Endothelial cell of umbilical vein (primary cell): Measurements from ENCODE around the gene OPA3. TPM values are rescaled to one million over a fixed set of nuclear protein-coding genes. Genes with fewer than 3 reads are reported as not detected.
"Not testable (repeated sequence)": the region's sequence is repeated elsewhere in the genome, so short reads cannot be mapped to it uniquely, and the experiment has no call there.

Experiments
- BruUV-seq: library from RNA; stranded (reverse); fragments of 400-500 nt; replicated peaks from 2 replicates; lab custom pipeline; 2021; lab: Mats Ljungman, UMichigan
- CTCF ChIA-PET: fragments of 300-600, 350-600 bp; sonication (Branson Sonifier 250); formaldehyde crosslinking; loops from one replicate; lab custom pipeline; 2021; ENCODE audit warnings: antibody characterized with exemption, inconsistent platforms; lab: Charles Lee
- POLR2A ChIA-PET: fragments of 300-600, 350-600 bp; sonication (Branson Sonifier 250); formaldehyde crosslinking; loops from one replicate; lab custom pipeline; 2021; ENCODE audit warnings: antibody characterized with exemption, inconsistent platforms; lab: Charles Lee
- DNase-seq: peaks from one replicate; pipeline ENCODE4 v3.0.0-alpha.2; 2011; ENCODE audit warnings: low read depth, low spot score
- FAIRE-seq: peaks from 2 replicates; lab custom pipeline; 2011; peaks lifted over from hg19 to GRCh38; lab: Jason Lieb, UNC
- H2AFZ ChIP-seq: 2 replicates; pipeline ENCODE4 v1.6.0; 2012; ENCODE audit warnings: low read depth, low read length, control low read depth, inconsistent platforms
- H3K27ac ChIP-seq: 2 replicates; pipeline ENCODE4 v1.5.1; 2011; ENCODE audit warnings: low read depth, mild to moderate bottlenecking, control low read depth, low read length, moderate library complexity; ENCODE audit not compliant: insufficient read depth
- H3K27me3 ChIP-seq, 2 experiments: 2 replicates each; pipeline versions ENCODE4 v1.6.0 to v1.6.1; 2011; ENCODE audit warnings: low read length in 2 of 2, mixed read lengths in 1 of 2; ENCODE audit not compliant: control insufficient read depth in 2 of 2, insufficient read depth in 2 of 2
- H3K36me3 ChIP-seq, 2 experiments: 2 replicates in 1 of 2; 3 replicates in 1 of 2; pipeline ENCODE4 v1.5.1; 2011; ENCODE audit warnings: low read length in 2 of 2, mild to moderate bottlenecking in 1 of 2, moderate library complexity in 1 of 2; ENCODE audit not compliant: control insufficient read depth in 2 of 2, insufficient read depth in 2 of 2; ENCODE audit errors: extremely low read depth in 1 of 2
- H3K4me1 ChIP-seq: 3 replicates; pipeline ENCODE4 v1.5.1; 2011; ENCODE audit warnings: mild to moderate bottlenecking, low read length; ENCODE audit not compliant: control insufficient read depth, insufficient read depth; ENCODE audit errors: extremely low read depth
- H3K4me2 ChIP-seq: 2 replicates; pipeline ENCODE4 v1.6.1; 2011; ENCODE audit warnings: low read length, control low read depth, mixed read lengths; ENCODE audit not compliant: insufficient read depth
- H3K4me3 ChIP-seq, 3 experiments: fragments of 200-600 bp in 1 of 3; sonication (generic), shearing (Covaris generic) in 1 of 3; replicated peaks in 1 of 3; 2 replicates each; pipeline ENCODE4 v1.5.1; 2011 to 2016; ENCODE audit warnings: control low read depth in 3 of 3, low read length in 3 of 3, mild to moderate bottlenecking in 2 of 3, inconsistent platforms in 1 of 3, low read depth in 1 of 3, moderate library complexity in 1 of 3; ENCODE audit not compliant: insufficient read depth in 1 of 3
- H3K79me2 ChIP-seq: 2 replicates; pipeline ENCODE4 v1.6.0; 2012; ENCODE audit warnings: low read length, inconsistent platforms; ENCODE audit not compliant: control insufficient read depth, insufficient read depth
- H3K9ac ChIP-seq: replicated peaks from 2 replicates; pipeline ENCODE3; 2011; ENCODE audit warnings: low read length, control low read depth; ENCODE audit not compliant: insufficient read depth; ENCODE audit errors: extremely low read depth
- H3K9me1 ChIP-seq: replicated peaks from 3 replicates; pipeline ENCODE4 v1.6.0; 2011; ENCODE audit warnings: mild to moderate bottlenecking, low read length; ENCODE audit not compliant: control insufficient read depth, insufficient read depth; ENCODE audit errors: extremely low read depth
- H3K9me3 ChIP-seq: replicated peaks from 2 replicates; pipeline ENCODE4 v1.5.1; 2012; ENCODE audit warnings: low read length, inconsistent platforms; ENCODE audit not compliant: control insufficient read depth, insufficient read depth
- H4K20me1 ChIP-seq: replicated peaks from 2 replicates; pipeline ENCODE3; 2011; ENCODE audit warnings: mild to moderate bottlenecking, low read length; ENCODE audit not compliant: control insufficient read depth, insufficient read depth; ENCODE audit errors: extremely low read depth
- EZH2 ChIP-seq: IDR thresholded peaks from 2 replicates; pipeline ENCODE4 v1.6.1; 2012; ENCODE audit warnings: borderline replicate concordance, low read depth, mild to moderate bottlenecking, moderate library complexity, low read length, inconsistent platforms; ENCODE audit not compliant: severe bottlenecking
- FOS ChIP-seq: IDR thresholded peaks from 2 replicates; pipeline ENCODE4 v1.6.1; 2011; ENCODE audit warnings: mild to moderate bottlenecking, low read length, moderate library complexity, borderline replicate concordance; ENCODE audit not compliant: insufficient read depth
- GATA2 ChIP-seq: IDR thresholded peaks from 2 replicates; pipeline ENCODE4 v1.7.0; 2011; ENCODE audit warnings: low read depth, mild to moderate bottlenecking, moderate library complexity, mixed read lengths, low read length; ENCODE audit not compliant: insufficient read length, insufficient read depth
- JUN ChIP-seq: IDR thresholded peaks from 2 replicates; pipeline ENCODE4 v1.6.1; 2011; ENCODE audit warnings: borderline replicate concordance, low read depth; ENCODE audit not compliant: insufficient read length, insufficient read depth
- MYC ChIP-seq: IDR thresholded peaks from one replicate; pipeline ENCODE4 v1.6.1; 2011; ENCODE audit warnings: mild to moderate bottlenecking, low read depth, low read length
- POLR2A ChIP-seq: IDR thresholded peaks from 2 replicates; pipeline ENCODE4 v1.6.1; 2012; ENCODE audit warnings: low read depth, mild to moderate bottlenecking, control low read depth, low read length
- POLR2AphosphoS5 ChIP-seq: IDR thresholded peaks from 2 replicates; pipeline ENCODE4 v1.6.1; 2012; ENCODE audit warnings: low read depth, mild to moderate bottlenecking, control low read depth, low read length, moderate library complexity; ENCODE audit not compliant: insufficient read depth
- dilution Hi-C: fragments of 300-500 bp; cut with MboI; formaldehyde crosslinking; loops from one replicate; pipeline ENCODE4 v1.15.0; 2019; ENCODE audit warnings: low sequenced_read_pairs; ENCODE audit not compliant: extremely low pct_ligation_motif_present
- intact Hi-C: fragments of 100-400 bp; cut with micrococcal nuclease; formaldehyde crosslinking; loops from one replicate; pipeline ENCODE4 v1.10.0; 2022
- polyA plus RNA-seq, 4 experiments: library from polyadenylated mRNA; depleted of rRNA in 3 of 4; stranded (reverse) in 3 of 4; unstranded in 1 of 4; fragments of >200 nt; gene quantifications; 2 replicates each; pipeline versions ENCODE4 v1.2.1 to v1.2.3, GENCODE V29; 2011 to 2012; ENCODE audit warnings: missing spikeins in 1 of 4
- total RNA-seq: library from RNA; stranded (reverse); gene quantifications from 2 replicates; pipeline ENCODE4 v1.2.3, GENCODE V29; 2021
- TF ChIP-seq, protein P1 (sequence below): IDR thresholded peaks from 2 replicates; pipeline ENCODE4 v1.6.1; 2011; ENCODE audit not compliant: insufficient read depth, insufficient read length
- TF ChIP-seq, protein P2 (sequence below), 2 donors: IDR thresholded peaks; 1 replicate in 1 of 2; 2 replicates in 1 of 2; pipeline ENCODE4 v1.5.1; 2011; ENCODE audit warnings: low read length in 2 of 2, mild to moderate bottlenecking in 2 of 2, moderate library complexity in 2 of 2, control low read depth in 1 of 2, inconsistent platforms in 1 of 2, low read depth in 1 of 2; ENCODE audit not compliant: insufficient read depth in 1 of 2; ENCODE audit errors: extremely low read depth in 1 of 2

The OPA3 gene
- total and polyA plus RNA-seq, 2 donors (not counting 3 experiments of a cell fraction or from before 2014, with no cell fraction given): 15.4 to 16.0 TPM

DNA sequence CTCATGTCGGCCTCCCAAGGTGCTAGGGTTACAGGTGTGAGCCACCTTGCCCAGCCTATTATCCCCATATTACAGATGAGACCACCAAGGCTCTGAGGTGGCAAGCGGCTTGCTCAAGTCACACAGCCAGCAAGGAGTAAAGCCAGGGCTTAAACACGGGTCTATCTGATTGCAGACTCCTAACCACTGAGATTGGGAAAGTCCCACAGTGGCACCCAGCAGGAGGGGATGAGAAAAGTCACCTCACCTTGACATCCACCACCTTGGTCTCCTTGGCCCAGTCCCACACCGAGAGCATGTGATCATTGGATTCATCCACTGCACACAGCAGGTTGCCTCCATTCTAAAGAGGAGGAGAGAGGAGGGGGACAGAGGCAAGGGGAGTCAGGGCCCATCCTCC, 45.1 kb upstream of the OPA3 start:
- no TSS peak for BruUV-seq
- dilution Hi-C loops: no loop called here
- intact Hi-C loops: no loop called here
- ChIA-PET CTCF (interaction anchor here (0.8 to 1.4 kb wide), 2 partner anchors 10 to 191 kb away, joined by 3 to 10 read pairs; no protein-coding TSS in a partner anchor), POLR2A (no interaction called here)
- Histone ChIP-seq H3K9ac (no peak overlapping the region), H4K20me1 (no peaks in the 10 kb centered on the region), H3K4me3 (no peak overlapping the region), H3K9me3 (no peaks in the 10 kb centered on the region), H3K79me2 (no peaks in the 10 kb centered on the region), H3K27ac (no peak overlapping the region), H3K9me1 (no peaks in the 10 kb centered on the region), H3K4me2 (no peak overlapping the region), H3K4me1 (peaks cover 8% of the 10 kb centered on the region), H3K36me3 (peaks cover 0 to 5% of the 10 kb centered on the region in 2 experiments), H2AFZ (no peak overlapping the region), H3K27me3 (no peaks in the 10 kb centered on the region)
- TF ChIP-seq JUN (no peak), POLR2AphosphoS5 (no peak), EZH2 (no peak), FOS (no peak), GATA2 (no peak), POLR2A (no peak), MYC (no peak)
- TF ChIP-seq, protein P1, sequence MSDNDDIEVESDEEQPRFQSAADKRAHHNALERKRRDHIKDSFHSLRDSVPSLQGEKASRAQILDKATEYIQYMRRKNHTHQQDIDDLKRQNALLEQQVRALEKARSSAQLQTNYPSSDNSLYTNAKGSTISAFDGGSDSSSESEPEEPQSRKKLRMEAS: no peak
- TF ChIP-seq, protein P2, sequence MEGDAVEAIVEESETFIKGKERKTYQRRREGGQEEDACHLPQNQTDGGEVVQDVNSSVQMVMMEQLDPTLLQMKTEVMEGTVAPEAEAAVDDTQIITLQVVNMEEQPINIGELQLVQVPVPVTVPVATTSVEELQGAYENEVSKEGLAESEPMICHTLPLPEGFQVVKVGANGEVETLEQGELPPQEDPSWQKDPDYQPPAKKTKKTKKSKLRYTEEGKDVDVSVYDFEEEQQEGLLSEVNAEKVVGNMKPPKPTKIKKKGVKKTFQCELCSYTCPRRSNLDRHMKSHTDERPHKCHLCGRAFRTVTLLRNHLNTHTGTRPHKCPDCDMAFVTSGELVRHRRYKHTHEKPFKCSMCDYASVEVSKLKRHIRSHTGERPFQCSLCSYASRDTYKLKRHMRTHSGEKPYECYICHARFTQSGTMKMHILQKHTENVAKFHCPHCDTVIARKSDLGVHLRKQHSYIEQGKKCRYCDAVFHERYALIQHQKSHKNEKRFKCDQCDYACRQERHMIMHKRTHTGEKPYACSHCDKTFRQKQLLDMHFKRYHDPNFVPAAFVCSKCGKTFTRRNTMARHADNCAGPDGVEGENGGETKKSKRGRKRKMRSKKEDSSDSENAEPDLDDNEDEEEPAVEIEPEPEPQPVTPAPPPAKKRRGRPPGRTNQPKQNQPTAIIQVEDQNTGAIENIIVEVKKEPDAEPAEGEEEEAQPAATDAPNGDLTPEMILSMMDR (IDR thresholded peaks at IDR 0.05; ENCODE audit: extremely low read depth in 1 of 2, insufficient read depth in 1 of 2, low read depth in 1 of 2, low read length in 2 of 2): no peak
- no peak for FAIRE-seq
- no peak for DNase-seq

DNA sequence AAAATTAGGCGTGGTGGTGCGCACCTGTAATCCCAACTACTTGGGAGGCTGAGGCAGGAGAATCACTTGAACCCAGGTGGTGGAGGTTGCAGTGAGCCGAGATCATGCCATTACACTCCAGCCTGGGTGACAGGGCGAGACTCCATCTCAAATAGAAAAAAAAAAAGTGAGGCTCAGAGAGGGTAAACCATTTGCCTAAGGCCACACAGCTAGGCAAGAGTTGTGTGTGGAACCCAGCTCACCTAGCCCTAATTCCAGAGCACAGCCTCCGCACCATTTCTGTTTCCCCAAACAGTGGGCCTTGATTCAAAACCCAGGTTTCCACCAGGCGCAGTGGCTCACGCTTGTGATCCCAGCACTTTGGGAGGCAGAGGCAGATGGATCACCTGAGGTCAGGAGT, 43.6 kb upstream of the OPA3 start:
- H3K9me1 ChIP-seq, POLR2A ChIA-PET, FAIRE-seq, H3K4me3 ChIP-seq, H3K4me1 ChIP-seq, H3K27me3 ChIP-seq, CTCF ChIA-PET, H3K4me2 ChIP-seq, H4K20me1 ChIP-seq, H3K27ac ChIP-seq, BruUV-seq, H3K36me3 ChIP-seq, intact Hi-C loops, H3K9me3 ChIP-seq, H2AFZ ChIP-seq, H3K79me2 ChIP-seq, dilution Hi-C loops, DNase-seq, H3K9ac ChIP-seq: not testable (repeated sequence)
